DMS 273 (cell line): ENCODE measurements around the gene EDIL3.
"Not testable (repeated sequence)": the region's sequence is repeated elsewhere in the genome, so short reads cannot be mapped to it uniquely, and the experiment has no call there.

ENCODE experiments used
- DNase-seq: peaks from one replicate; lab custom pipeline; 2025; ENCODE audit not compliant: unreplicated experiment; lab: John Stamatoyannopoulos, UW

The EDIL3 gene

DNA sequence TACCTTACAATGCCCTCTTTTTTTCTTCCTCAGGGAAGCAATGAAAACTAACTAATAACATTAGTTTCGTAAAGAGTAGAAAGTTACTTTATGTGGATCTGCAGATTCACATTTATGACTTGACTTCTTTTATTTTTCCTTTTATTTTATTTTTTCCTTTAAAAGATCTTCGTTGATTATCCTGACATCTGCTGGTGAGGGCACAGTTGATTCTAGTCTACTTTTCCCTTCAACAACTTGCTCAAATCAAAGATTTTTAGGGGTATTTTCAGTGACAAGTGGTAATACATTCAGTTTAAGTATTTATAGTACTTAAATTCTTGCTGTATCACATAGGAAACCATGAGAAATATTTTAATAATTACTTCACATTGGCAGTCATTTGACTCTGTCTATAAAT is 4.9 kb downstream of the EDIL3 start:
- DNase-seq: no peak

DNA sequence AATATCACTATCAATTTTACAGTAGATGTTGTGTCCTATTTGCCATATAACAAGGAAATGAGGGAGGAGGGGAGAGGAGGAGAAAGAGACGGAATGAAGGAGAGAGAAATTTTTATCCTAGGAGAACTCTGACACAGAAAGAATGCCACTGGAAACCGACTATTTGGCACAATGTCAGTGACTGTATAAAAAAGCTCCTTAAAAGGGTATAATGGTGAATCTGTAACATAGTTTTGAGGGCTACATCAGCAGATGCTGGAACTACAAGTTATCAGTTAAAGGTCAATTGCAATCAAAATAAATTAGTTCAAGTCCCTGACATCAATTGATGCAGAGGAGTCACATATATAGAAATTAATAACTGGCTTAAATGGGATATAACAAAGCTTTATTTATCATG is 5.7 kb downstream of the EDIL3 start:
- no peak for DNase-seq

GRCh38 chr5:84378420-84378819 is 6.3 kb downstream of the EDIL3 start:
- no peak for DNase-seq

DNA sequence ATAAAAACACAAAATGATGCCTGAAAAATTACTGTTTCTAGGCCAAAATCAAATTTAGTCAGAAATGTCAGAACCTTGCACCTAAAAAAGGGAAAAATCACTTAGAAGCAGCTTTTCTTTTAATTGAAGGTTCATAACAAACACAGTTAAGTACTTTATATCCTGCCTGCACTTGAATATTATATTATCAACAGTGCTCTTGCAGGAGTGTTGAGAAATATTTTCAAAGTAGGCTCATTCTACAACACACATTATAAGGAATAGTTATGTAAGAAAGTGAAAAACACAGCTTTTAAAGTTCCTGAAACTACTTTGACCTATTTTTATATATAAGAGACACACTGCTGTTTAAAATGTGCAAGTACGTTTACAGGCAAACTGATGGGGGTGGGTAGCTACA is 8.3 kb downstream of the EDIL3 start:
- DNase-seq: no peak

DNA sequence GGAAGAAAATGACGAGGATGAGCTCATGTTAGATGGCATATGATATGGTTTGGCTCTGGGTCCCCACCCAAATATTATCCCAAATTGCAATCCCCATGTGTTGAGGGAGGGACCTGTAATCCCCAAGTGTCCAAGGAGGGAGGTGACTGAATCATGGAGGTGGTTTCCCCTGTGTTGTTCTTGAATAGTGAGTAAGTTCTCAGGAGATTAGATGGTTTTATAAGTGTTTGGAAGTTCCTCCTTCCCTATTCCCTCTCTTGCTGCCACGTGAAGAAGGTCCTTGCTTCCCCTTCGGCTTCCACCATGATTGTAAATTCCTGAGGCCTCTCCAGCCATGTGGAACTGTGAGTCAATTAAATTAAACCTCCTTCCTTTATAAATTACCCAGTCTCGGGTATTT is 10.1 kb downstream of the EDIL3 start:
- DNase-seq: no peak

- no peak for DNase-seq
Observed at GRCh38 chr5:84373506-84373905, 11.2 kb downstream of the EDIL3 start.

GRCh38 chr5:84372066-84372695 is 12.5 kb downstream of the EDIL3 start:
- no peak for DNase-seq

GRCh38 chr5:84370176-84370575 is 14.5 kb downstream of the EDIL3 start:
- no peak for DNase-seq

- no peak for DNase-seq
Observed at GRCh38 chr5:84364043-84364442, 20.6 kb downstream of the EDIL3 start.

DNA sequence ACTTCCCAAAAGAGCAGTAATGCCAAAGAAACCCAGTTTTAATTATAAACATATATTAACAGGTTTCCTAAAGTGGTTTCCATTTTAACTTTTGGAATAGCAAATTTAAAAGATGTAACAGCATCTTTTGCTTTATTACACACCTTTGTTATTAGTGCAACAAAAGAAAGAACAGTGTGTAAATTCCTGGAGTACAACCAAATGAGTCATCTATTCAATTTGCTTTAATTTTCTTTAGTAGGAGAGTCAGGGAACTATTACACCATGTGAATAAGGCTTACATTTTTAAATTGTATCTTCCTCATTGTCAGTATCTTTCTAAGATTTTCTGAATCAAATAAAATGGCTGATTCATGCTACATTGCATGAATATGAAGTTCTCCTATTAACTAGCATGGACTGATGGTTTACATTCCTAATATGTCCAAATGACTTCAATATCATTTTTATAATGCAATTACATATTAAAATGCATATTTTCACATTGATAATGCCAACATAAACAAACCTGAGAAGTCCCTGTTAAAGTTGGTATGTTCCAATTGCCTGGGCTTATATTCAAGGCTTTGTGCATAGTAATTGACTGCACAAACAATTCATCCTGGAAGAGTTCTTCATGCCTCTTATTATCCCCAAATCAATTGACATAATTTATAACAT is 22.5 kb downstream of the EDIL3 start:
- no peak for DNase-seq

GRCh38 chr5:84361572-84361971 is 23.1 kb downstream of the EDIL3 start:
- no peak for DNase-seq

- DNase-seq: no peak
Observed at GRCh38 chr5:84360056-84360455, 24.6 kb downstream of the EDIL3 start.

- DNase-seq: no peak
Observed at GRCh38 chr5:84354101-84354500, 30.6 kb downstream of the EDIL3 start.

GRCh38 chr5:84344788-84345187 is 39.9 kb downstream of the EDIL3 start:
- DNase-seq: no peak

GRCh38 chr5:84343171-84343570 is 41.5 kb downstream of the EDIL3 start:
- DNase-seq: no peak

DNA sequence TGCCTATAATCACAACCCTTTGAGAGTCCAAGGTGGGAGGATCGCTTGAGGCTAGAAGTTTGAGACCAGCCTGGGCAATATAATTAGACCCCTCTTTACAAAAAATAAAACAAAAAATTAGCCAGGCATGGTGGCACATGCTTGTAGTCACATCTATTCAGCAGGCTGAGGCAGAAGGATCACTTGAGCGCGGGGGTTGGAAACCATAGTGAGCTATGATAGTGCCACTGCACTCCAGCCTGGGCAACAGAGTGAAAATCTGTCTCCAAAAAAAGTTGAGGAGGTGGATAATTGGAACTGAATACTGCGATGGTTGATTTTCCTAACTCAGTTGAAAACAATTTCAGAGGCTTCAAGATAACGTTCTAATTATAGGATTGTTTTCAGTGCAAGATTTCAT is 52.6 kb downstream of the EDIL3 start:
- DNase-seq: no peak

DNA sequence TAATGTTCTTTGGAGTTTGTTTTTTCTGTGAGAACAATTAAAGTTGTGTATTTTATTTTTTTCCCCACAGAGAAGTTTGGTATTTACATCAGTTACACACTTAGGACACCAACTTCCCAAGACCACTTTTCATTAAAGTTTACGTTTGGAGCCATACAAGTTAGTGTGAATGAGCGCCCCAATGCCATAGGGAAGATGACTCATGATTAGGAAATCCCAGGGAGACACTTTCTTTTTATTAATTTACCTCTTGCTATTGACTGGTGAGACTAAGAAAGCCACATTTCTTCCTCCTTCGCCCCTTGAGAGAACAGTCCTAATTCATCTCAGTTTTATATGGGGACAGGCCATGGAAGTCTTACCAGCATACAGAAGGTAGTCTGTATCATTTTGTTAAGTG is 57.1 kb downstream of the EDIL3 start:
- DNase-seq: no peak

GRCh38 chr5:84322646-84323045 is 62.0 kb downstream of the EDIL3 start:
- no peak for DNase-seq

- DNase-seq: not testable (repeated sequence)
Observed at GRCh38 chr5:84317826-84318225, 66.9 kb downstream of the EDIL3 start.

DNA sequence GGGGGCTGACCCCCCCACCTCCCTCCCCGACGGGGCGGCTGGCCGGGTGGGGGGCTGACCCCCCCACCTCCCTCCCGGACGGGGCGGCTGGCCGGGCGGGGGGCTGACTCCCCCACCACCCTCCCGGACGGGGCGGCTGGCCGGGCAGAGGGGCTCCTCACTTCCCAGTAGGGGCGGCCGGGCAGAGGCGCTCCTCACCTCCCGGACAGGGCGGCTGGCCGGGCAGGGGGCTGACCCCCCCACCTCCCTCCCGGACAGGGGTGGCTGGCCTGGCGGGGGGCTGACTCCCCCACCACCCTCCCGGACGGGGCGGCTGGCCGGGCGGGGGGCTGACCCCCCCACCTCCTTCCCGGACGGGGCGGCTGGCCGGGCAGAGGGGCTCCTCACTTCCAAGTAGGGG is 72.4 kb downstream of the EDIL3 start:
- not testable (repeated sequence) for DNase-seq

- not testable (repeated sequence) for DNase-seq
Observed at GRCh38 chr5:84309850-84310249, 74.8 kb downstream of the EDIL3 start.

- no peak for DNase-seq
Observed at GRCh38 chr5:84306601-84307000, 78.1 kb downstream of the EDIL3 start.

DNA sequence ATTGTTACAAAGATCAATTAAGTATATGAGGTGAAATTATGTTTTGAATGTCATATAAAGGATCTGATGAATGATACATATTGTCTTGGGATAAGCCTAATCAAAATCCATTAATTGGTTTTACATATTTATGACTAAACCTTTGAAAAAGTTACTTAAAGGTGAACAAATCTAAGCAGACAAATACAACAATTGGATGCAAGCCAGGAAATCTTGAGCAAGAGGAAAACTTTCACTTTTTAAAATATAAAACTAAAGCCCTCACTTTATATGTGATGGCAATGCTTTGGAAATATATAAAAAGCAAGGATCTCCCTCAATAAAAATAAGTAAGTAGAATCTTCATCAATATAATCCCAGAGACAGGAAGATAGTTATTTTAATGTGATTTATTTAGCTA is 80.1 kb downstream of the EDIL3 start:
- DNase-seq: no peak
